CD14-positive monocyte (primary cell): ENCODE data around the gene RGS3. TPM values are rescaled to one million over a fixed set of nuclear protein-coding genes. Genes with fewer than 3 reads are reported as not detected.

Source experiments
- DNase-seq, 3 donors: peaks; one replicate each; pipeline ENCODE4 v3.0.0-alpha.2; 2011 to 2022
- H2AFZ ChIP-seq: 2 replicates; pipeline ENCODE4 v1.6.0; 2012; ENCODE audit warnings: mild to moderate bottlenecking, low read depth, low read length, inconsistent platforms; ENCODE audit not compliant: insufficient read depth, poor library complexity, severe bottlenecking
- H3K27ac ChIP-seq, 2 donors: 1 replicate in 1 of 2; 2 replicates in 1 of 2; pipeline ENCODE4 v1.5.1; 2012 to 2013; ENCODE audit warnings: low read length in 2 of 2, control low read depth in 1 of 2, inconsistent platforms in 1 of 2, low read depth in 1 of 2, mild to moderate bottlenecking in 1 of 2
- H3K27me3 ChIP-seq, 2 donors: one replicate each; pipeline versions ENCODE4 v1.6.0 to v1.6.1; 2011 to 2013; ENCODE audit warnings: low read length in 2 of 2; ENCODE audit not compliant: control insufficient read depth in 2 of 2, insufficient read depth in 2 of 2
- H3K36me3 ChIP-seq, 2 donors: replicated peaks in 1 of 2; 1 replicate in 1 of 2; 2 replicates in 1 of 2; pipeline versions ENCODE4 v1.5.1 to v1.6.1; 2012 to 2013; ENCODE audit warnings: low read length in 2 of 2, control low read depth in 1 of 2, inconsistent platforms in 1 of 2, mild to moderate bottlenecking in 1 of 2; ENCODE audit not compliant: insufficient read depth in 2 of 2, control insufficient read depth in 1 of 2
- H3K4me1 ChIP-seq, 2 donors: 1 replicate in 1 of 2; 2 replicates in 1 of 2; pipeline versions ENCODE4 v1.5.1 to v1.6.1; 2012 to 2013; ENCODE audit warnings: low read length in 2 of 2, control low read depth in 1 of 2, inconsistent platforms in 1 of 2, mild to moderate bottlenecking in 1 of 2, moderate library complexity in 1 of 2; ENCODE audit not compliant: insufficient read depth in 2 of 2, control insufficient read depth in 1 of 2
- H3K4me2 ChIP-seq: replicated peaks from 2 replicates; pipeline ENCODE3; 2012; ENCODE audit warnings: low read length, moderate library complexity, mild to moderate bottlenecking; ENCODE audit not compliant: poor library complexity, severe bottlenecking; ENCODE audit errors: extremely low read depth
- H3K4me3 ChIP-seq, 3 experiments: fragments of 200-600 bp in 1 of 3; sonication (generic) in 1 of 3; replicated peaks in 1 of 3; 1 replicate in 2 of 3; 2 replicates in 1 of 3; pipeline ENCODE4 v1.5.1; 2011 to 2013; ENCODE audit warnings: low read length in 3 of 3, mild to moderate bottlenecking in 3 of 3, control low read depth in 2 of 3, low read depth in 2 of 3, inconsistent platforms in 1 of 3, moderate library complexity in 1 of 3
- H3K79me2 ChIP-seq: 2 replicates; pipeline ENCODE4 v1.6.0; 2012; ENCODE audit warnings: mild to moderate bottlenecking, control low read depth, inconsistent platforms, low read length, moderate library complexity; ENCODE audit not compliant: insufficient read depth
- H3K9ac ChIP-seq: 2 replicates; pipeline ENCODE4 v1.6.0; 2017; ENCODE audit warnings: low read length, mild to moderate bottlenecking; ENCODE audit not compliant: insufficient read depth, poor library complexity, severe bottlenecking
- H3K9me3 ChIP-seq, 2 donors: replicated peaks in 1 of 2; 1 replicate in 1 of 2; 2 replicates in 1 of 2; pipeline versions ENCODE4 v1.5.1 to v1.6.1; 2012 to 2013; ENCODE audit warnings: low read length in 2 of 2, control low read depth in 1 of 2; ENCODE audit not compliant: control insufficient read depth in 1 of 2, insufficient read depth in 1 of 2
- H4K20me1 ChIP-seq: 2 replicates; pipeline ENCODE4 v1.6.0; 2012; ENCODE audit warnings: mild to moderate bottlenecking, low read length, control low read depth, moderate library complexity; ENCODE audit not compliant: insufficient read depth
- H3K27ac Mint-ChIP-seq, 7 donors: one replicate each; pipeline ENCODE4 v1.8.0; 2020; ENCODE audit warnings: mild to moderate bottlenecking in 7 of 7, mixed read lengths in 7 of 7, moderate library complexity in 6 of 7, inconsistent platforms in 2 of 7
- H3K27me3 Mint-ChIP-seq, 3 donors: one replicate each; pipeline ENCODE4 v1.8.0; 2021 to 2022; ENCODE audit warnings: low read depth in 3 of 3, mild to moderate bottlenecking in 3 of 3, mixed read lengths in 3 of 3, moderate library complexity in 3 of 3, inconsistent platforms in 1 of 3
- H3K36me3 Mint-ChIP-seq, 2 donors: one replicate each; pipeline ENCODE4 v1.8.0; 2020; ENCODE audit warnings: mixed read lengths in 2 of 2, inconsistent platforms in 1 of 2, mild to moderate bottlenecking in 1 of 2
- H3K4me1 Mint-ChIP-seq: one replicate; pipeline ENCODE4 v1.8.0; 2020; ENCODE audit warnings: mild to moderate bottlenecking, mixed read lengths
- H3K4me3 Mint-ChIP-seq, 2 donors: one replicate each; pipeline ENCODE4 v1.8.0; 2020; ENCODE audit warnings: mild to moderate bottlenecking in 2 of 2, mixed read lengths in 2 of 2, moderate library complexity in 1 of 2
- H3K9me3 Mint-ChIP-seq, 7 donors: one replicate each; pipeline ENCODE4 v1.8.0; 2020 to 2022; ENCODE audit warnings: mixed read lengths in 7 of 7, mild to moderate bottlenecking in 6 of 7, moderate library complexity in 6 of 7, inconsistent platforms in 2 of 7
- WGBS: methylation state at CpG from one replicate; pipeline ENCODE4 v1.1.5; 2013; ENCODE audit warnings: missing lambda C conversion rate; ENCODE audit not compliant: insufficient coverage; 5-methylcytosine and 5-hydroxymethylcytosine counted together
- intact Hi-C, 2 donors: fragments of 100-400 bp; cut with micrococcal nuclease; formaldehyde crosslinking; loops; one replicate each; pipeline versions ENCODE4 v1.15.0 to v1.15.1; 2023
- polyA plus RNA-seq, 3 donors: library from polyadenylated mRNA; depleted of rRNA in 1 of 3; unstranded in 2 of 3; stranded (reverse) in 1 of 3; fragments of 300-500 nt in 2 of 3; fragments of >200 nt in 1 of 3; fragmentation: Illumina TruSeq in 2 of 3; gene quantifications; 1 replicate in 2 of 3; 2 replicates in 1 of 3; pipeline ENCODE4 v1.2.3, GENCODE V29; 2012 to 2021
- TF ChIP-seq, protein P1 (sequence below): fragments of 200-600 bp; IDR thresholded peaks from one replicate; pipeline ENCODE4 v1.8.0; 2022; ENCODE audit warnings: antibody characterized with exemption, mild to moderate bottlenecking

Gene RGS3
- polyA plus RNA-seq, 3 donors = 9.1 to 16.2 (median 15.8) TPM

DNA sequence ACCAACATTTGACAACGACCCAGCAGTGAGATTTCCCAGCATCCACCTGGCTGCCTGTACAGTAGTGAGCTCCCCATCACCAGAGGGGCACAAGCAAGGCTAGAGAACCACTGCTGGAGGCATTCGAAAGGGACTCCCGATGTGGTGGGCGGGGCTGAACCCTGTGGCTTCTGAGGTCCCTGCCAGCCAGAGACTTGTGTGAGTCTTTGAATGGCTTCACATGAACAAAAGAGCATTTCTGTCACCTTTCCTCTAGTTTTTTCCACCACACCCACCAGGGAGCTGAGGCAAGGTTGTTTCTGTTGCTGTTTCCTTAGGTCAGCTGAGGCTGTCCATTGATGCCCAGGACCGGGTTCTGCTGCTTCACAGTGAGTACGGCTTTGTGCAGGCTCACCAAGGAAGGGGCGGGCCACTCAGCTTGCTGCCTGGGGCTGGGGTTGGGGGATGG is 15.7 kb downstream of the RGS3 start:
- peaks cover 5% of the 10 kb centered on the region for H3K4me1 Mint-ChIP-seq
- no peaks in the 10 kb centered on the region for H3K79me2 ChIP-seq
- H3K4me3 Mint-ChIP-seq = no peak overlapping the region
- peak overlapping the region in 2 of 7 donors; percentile 2 to 33 for H3K27ac Mint-ChIP-seq
- H3K9me3 Mint-ChIP-seq = peaks cover 0 to 3% (median 0%) of the 10 kb centered on the region in 7 donors
- no peaks in the 10 kb centered on the region for H3K27me3 ChIP-seq
- H3K36me3 Mint-ChIP-seq = no peaks in the 10 kb centered on the region
- no peak overlapping the region for H3K27ac ChIP-seq
- intact Hi-C loops = no loop called here
- no peak overlapping the region for H3K4me3 ChIP-seq
- no peak overlapping the region for H3K4me2 ChIP-seq
- DNase-seq = no peak
- no peaks in the 10 kb centered on the region for H4K20me1 ChIP-seq
- no peak overlapping the region for H2AFZ ChIP-seq
- H3K36me3 ChIP-seq = no peaks in the 10 kb centered on the region
- no peak overlapping the region for H3K9ac ChIP-seq
- peaks cover 0 to 3% (median 2%) of the 10 kb centered on the region in 3 donors for H3K27me3 Mint-ChIP-seq
- TF ChIP-seq, protein P1, sequence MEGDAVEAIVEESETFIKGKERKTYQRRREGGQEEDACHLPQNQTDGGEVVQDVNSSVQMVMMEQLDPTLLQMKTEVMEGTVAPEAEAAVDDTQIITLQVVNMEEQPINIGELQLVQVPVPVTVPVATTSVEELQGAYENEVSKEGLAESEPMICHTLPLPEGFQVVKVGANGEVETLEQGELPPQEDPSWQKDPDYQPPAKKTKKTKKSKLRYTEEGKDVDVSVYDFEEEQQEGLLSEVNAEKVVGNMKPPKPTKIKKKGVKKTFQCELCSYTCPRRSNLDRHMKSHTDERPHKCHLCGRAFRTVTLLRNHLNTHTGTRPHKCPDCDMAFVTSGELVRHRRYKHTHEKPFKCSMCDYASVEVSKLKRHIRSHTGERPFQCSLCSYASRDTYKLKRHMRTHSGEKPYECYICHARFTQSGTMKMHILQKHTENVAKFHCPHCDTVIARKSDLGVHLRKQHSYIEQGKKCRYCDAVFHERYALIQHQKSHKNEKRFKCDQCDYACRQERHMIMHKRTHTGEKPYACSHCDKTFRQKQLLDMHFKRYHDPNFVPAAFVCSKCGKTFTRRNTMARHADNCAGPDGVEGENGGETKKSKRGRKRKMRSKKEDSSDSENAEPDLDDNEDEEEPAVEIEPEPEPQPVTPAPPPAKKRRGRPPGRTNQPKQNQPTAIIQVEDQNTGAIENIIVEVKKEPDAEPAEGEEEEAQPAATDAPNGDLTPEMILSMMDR = no peak
- no peaks in the 10 kb centered on the region for H3K9me3 ChIP-seq
- WGBS = 94% methylated on average over 5 of the region's 7 CpGs
- H3K4me1 ChIP-seq = no peaks in the 10 kb centered on the region

DNA sequence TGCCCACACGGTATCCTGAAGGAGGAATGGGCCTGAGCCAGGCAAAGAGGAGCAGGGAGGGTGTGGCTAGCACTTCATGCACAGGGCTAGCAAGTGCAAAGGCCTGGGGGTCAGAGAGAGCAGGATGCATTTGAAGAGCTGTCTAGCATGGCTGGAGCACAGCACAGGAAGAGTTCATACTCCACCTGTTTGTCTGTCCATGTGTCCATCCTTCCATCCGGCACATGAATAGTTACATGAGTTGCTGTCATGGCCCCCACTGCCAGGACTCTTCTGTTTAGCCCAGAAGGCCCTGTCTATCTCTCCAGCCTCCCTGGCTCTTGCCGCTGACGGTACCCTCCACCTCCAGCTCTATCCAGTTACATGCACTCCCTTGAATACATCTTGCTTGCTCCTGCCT is 17.1 kb downstream of the RGS3 start:
- no peak overlapping the region for H3K4me3 Mint-ChIP-seq
- H3K36me3 ChIP-seq = no peaks in the 10 kb centered on the region
- DNase-seq = no peak
- no peak overlapping the region for H2AFZ ChIP-seq
- intact Hi-C loops = no loop called here
- peak overlapping the region in 1 of 7 donors; percentile 16 for H3K27ac Mint-ChIP-seq
- peaks cover 5% of the 10 kb centered on the region for H3K4me1 Mint-ChIP-seq
- H3K9me3 ChIP-seq = no peaks in the 10 kb centered on the region
- no peak overlapping the region for H3K27ac ChIP-seq
- H3K27me3 ChIP-seq = no peaks in the 10 kb centered on the region
- peaks cover 0 to 3% (median 2%) of the 10 kb centered on the region in 3 donors for H3K27me3 Mint-ChIP-seq
- no peaks in the 10 kb centered on the region for H3K36me3 Mint-ChIP-seq
- 89% methylated on average over 4 of the region's 4 CpGs for WGBS
- H3K4me1 ChIP-seq = no peaks in the 10 kb centered on the region
- H3K4me2 ChIP-seq = no peak overlapping the region
- H3K9ac ChIP-seq = no peak overlapping the region
- H3K4me3 ChIP-seq = no peak overlapping the region
- H3K9me3 Mint-ChIP-seq = peaks cover 0 to 3% (median 0%) of the 10 kb centered on the region in 7 donors
- no peaks in the 10 kb centered on the region for H4K20me1 ChIP-seq
- no peaks in the 10 kb centered on the region for H3K79me2 ChIP-seq
- TF ChIP-seq, protein P1 = no peak
